NCI-H146 (cell line): ENCODE data around the gene LXN.
"Not testable (repeated sequence)": the region's sequence is repeated elsewhere in the genome, so short reads cannot be mapped to it uniquely, and the experiment has no call there.

Experiments used
- DNase-seq: peaks from one replicate; lab custom pipeline; 2025; lab: John Stamatoyannopoulos, UW

Gene LXN, protein sequence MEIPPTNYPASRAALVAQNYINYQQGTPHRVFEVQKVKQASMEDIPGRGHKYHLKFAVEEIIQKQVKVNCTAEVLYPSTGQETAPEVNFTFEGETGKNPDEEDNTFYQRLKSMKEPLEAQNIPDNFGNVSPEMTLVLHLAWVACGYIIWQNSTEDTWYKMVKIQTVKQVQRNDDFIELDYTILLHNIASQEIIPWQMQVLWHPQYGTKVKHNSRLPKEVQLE

DNA sequence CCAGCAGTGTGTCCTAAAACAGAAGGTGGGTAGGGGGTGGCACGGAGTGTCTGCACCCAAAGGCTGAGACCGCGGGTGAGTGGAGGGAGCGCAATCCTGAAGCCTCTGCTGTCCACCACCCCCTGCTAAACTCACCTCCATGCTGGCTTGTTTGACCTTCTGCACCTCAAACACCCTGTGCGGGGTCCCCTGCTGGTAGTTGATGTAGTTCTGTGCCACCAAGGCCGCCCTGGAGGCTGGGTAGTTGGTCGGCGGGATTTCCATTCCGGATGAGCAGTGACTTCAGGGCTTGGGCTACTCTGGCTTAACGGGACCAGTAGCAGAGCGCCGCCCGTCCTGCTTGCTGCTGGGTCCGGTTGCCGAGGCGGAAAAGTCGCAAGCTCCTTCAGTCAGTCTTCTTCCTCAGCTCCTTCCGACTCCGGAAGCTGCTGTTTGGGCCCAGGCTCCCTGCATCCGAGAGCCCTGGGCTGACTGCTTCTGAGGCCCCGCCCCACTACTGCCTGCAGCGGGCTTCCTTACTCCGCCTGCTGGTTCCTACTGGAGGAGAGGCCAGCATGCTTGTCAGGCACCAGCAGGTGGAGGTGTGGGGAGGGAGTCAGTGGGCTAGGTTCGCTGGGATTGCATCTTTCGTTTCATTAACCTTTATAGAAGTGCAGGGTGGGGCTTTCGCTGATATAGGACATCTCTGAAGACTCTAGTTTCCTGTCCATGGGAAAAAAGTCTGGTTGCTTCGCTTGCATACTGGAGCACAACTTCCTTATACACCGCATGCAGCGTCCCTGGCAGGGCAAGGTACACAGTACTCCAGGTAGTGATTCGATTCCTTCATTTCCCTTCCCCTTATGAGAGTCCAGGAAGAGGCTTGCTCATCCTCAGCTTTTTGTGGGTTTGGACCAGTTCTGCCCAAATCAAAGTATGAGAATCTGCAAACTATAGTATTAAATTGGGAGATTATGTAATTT is at the start of gene LXN:
TSS of gene LXN (minus strand) at position 434 of the 962 bp plus-strand sequence. CDS start at position 264, 170 bp downstream.
- peak; percentile 70 for DNase-seq

DNA sequence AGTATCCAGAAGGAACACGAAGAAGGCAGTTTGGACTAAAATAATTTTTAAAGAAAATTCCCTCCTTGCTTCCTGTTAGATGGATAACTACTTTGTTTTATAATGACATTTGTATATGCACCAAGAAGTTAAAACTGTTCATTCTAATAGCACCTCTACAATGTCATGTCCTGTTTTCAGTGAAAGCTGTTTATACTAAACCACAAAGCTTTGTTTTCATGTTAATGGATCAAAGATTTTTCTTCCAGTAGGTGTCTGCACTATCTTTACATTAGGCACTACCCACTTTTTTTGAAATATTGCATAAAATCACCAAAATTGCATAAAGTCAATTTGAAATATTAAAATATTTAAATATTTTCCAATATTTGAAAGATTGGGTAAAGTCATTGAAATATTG is 49.7 kb upstream of the LXN start:
- no peak for DNase-seq

DNA sequence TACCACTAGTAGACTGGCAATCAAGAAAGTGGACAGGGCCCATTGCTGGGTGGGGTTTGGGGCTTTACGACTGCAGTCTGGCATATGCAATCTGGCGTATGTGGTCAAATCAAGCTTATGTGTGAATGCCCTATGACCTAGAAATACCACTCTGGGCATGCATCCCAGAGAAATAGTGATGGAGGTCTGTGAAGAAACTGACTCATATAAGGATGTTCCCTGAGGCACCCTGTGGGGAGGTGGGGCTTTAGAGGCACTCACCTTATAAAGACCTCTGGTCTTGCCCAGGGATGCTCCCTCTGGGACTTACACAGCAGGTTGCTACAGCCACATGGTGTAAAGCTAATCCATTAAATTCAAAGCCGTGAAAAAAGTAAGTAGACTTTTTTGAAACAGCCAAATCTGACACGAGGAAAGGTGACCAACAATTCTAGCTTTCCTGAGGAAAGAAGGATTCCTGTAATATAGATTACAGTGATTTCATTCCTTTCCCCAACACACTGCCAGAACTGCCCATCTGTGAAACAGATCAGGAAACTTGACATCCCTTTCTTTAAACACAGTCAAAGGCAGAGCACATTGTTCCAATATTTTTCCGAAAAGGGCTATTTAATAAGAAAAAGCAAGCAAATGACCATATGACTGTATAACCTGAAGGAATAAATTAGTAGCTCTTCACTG is 46.2 kb upstream of the LXN start:
- DNase-seq: no peak

DNA sequence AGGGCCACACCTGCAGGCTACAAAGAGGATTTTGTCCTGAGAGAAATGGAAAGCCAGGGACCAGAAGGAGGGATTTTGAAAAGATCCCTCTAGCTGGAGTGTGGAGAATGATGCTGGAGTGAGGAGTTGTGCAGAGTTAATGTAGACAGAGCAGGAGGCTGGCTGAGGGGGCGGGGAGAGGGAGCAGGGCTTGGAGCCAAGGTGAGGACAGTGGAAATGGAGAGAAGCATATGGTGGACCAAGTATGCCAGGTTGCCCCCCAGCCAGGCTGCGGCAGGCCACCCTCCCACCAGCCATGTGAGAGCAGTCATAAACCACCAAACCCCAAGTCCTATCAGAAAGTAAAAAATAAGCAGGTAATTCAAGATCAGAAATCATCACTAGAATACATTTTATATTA is 45.1 kb upstream of the LXN start:
- DNase-seq: no peak

DNA sequence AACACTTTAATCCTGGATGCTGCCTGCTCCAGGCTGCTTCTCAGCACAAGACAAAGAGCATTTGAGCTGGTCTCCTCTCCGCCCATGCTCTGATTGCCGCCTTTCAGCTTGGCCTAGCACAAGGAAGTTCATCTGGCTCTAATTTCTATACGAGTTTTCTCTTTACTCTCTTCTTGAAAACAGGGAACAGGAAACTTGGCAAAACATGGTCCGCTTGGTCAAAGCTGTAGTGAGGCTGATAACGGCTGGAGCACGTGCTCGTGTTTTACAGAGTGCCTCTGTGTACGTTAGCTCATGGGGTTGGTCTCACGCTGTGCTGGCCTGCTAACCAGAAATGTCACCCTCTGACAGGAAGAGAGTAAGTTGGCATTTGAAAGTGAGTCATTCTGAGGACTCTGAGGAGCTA is 40.6 kb upstream of the LXN start:
- DNase-seq: no peak

DNA sequence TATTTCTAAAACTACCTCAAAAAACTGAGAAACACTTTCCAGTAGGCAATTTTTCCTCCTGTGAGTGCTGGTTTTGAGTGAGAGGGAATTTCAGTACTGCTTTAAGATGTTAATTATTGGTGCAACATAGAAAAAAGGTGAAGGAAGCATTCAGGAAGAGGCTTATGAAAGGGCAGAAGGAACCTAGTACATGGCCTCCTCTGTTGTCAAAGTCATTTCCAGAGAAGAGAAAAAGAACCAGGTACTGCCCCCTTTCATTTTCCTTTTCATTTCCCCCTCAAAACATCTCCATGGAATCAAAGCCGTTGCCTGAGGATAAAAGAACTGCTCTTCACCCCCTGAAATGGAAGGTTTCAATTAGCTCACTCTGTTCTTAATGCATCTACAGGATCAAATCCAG is 40.0 kb upstream of the LXN start:
- DNase-seq: no peak

DNA sequence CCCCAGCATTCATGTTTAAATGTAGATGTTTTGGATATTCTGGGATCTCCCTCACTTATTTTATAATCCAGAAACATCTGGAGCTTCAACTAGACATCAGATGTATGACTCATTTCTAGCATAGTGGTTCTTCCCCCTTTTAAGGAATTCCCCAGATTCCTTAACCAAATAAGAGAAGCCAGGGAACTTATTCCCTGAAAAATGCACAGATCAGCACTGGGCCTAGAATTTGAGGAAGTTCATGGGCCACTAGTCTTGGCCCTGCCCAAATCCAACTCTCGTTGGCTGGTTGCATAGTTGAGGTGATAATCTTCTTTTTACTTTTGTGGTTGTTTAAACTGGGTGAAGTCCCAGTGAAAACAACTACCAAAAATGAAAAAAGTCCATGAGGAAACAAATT is 39.4 kb upstream of the LXN start:
- DNase-seq: no peak

DNA sequence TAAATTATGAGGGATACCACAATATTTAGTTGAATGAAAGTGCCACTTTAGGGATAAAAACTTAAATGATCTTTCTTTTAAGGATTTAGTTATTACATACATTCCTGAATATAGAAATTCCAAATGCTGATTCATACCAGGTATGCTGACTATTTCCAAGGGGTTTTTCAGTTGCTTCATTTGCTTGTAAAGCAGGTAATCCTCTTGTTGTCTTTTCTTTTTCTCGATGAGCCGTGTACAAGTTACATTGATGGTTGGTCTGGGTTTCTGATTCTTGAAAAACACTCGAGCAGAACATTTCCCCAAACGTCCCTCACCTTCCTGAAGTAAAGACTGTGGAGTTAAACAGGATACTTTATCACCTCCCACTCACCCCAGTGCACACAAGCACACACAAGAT is 38.2 kb upstream of the LXN start:
- no peak for DNase-seq

DNA sequence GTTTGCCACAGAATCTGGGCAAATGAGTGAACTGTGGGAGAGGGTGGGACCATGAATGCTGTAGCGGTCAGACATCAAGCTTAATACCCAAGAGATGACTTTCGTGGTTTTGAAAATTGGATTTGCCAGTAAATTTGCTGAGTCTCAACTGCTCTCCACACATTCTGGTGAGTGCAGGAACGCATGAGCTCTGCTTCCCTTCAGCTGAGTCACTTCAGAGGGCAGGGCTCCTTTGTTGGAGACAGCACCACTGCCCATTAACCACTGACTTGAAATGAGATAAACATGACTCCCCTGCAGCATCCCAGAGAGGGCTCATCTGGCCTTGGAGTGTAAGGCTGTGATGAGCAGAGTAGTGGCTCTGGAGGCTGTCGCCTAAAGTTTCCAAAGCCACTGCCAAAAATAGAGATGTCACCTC is 37.2 kb upstream of the LXN start:
- no peak for DNase-seq

DNA sequence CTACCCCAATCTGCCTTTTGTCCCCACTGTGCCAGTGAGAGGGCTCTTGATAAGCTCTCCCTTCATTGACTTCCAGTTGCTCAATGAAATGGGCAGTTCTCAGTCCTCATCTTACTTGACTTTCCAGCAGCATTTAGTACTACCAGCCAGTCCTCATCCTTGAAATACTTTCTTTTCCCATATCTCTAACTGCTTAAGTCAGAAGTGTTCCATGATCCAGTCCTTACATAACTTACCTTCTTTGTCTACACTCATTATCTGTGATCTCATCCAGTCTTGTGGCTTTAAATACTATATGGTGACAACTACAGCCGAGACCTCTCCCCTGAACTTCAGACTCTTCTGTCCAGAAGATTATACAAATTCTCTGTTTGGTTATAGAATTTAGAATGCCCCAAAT is 31.1 kb upstream of the LXN start:
- DNase-seq: no peak

DNA sequence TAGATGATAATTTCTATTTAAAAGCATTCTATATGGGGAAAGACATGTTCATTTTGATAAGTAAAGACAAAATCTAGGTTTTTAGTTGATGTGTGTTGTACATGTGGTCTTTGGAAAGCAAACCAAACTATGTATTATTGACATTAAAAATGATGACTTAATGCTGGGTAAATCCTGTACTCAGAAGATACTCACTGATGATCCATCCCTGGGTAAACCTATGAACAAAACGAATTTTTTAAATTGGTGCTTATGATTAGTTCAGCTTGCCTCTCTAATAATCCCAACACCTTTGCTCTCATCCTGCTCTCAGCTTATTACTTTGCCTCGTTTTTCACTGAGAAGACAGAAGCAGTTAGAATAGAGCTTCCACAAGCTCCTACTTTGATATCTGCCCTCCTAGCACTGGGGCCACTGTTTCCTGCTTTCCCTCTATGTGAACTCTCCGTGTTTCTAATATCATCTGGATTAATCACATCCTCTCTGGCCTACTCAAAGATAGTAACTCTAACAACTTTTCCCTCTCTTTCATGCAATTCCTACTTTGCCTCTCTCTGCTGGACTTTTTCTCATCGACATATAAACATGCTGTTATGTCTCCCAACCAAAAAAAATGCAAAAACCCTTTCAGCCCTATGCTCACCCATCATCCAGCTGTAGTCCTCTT is 30.5 kb upstream of the LXN start:
- no peak for DNase-seq

DNA sequence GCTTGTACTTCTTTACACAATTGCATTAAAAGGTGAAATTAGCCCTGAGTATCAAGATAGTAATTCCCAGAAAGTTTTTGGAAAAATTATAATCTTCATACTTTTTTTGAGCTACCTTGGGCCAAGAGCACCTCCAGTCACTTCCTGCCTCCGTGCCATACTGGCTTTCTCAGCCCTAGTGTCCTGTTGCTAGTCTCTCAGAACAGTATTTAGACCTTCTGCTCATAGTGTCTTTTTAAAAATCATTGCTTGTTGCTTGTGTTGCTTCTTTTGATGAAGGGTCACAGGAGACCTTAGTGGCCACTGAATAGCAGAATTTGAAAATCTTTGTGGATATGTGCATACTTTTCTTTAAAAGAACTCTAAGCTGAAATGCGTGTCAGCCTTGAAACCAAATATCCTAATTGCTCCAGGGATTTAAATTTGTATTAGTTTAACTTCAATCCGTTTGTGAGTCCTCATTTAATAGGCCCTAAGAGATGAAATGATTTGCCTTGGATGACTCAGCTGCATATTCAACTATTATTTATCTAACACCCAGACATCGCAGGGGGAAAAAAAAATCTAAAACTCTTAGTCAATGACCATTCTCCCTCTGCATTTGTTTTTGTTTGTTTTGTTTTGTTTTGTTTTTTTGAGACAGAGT is 29.1 kb upstream of the LXN start:
- DNase-seq: no peak

DNA sequence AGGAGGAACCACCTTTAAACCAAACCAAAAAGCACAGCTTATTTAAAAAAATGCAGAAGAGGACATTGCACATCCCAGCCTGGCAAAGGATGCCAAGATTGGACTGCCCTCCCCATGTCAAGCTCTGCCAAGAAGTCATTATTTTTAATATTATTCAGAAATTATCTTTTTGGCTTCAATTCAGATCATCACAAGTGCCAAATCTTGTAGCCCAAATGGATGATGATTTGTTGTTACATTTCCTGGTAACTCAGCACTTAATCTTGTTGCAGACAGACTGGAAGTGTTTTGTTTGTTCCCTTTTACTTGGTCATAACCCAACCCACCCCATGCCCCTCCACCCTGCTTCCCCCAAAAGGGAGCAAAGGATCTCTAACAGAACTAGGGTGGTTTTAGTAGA is 28.1 kb upstream of the LXN start:
- no peak for DNase-seq

DNA sequence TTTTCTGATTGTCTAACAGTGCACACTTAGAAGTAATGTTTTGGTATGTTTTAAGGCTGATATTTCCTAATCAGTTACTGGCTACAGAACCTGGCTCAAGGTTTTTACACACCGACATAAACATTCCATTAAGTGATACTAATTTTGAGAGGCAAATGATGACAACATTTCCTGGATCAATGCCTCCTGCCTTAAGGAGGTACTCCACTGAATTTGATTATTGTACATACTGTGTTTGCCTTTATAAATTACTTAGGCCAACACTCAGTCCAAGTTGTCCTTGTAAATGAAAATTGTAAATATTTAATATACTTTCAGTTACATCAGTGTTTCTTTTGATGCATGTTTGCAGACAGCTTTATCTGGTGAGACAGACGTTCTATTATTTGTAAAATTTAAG is 24.2 kb upstream of the LXN start:
- no peak for DNase-seq

DNA sequence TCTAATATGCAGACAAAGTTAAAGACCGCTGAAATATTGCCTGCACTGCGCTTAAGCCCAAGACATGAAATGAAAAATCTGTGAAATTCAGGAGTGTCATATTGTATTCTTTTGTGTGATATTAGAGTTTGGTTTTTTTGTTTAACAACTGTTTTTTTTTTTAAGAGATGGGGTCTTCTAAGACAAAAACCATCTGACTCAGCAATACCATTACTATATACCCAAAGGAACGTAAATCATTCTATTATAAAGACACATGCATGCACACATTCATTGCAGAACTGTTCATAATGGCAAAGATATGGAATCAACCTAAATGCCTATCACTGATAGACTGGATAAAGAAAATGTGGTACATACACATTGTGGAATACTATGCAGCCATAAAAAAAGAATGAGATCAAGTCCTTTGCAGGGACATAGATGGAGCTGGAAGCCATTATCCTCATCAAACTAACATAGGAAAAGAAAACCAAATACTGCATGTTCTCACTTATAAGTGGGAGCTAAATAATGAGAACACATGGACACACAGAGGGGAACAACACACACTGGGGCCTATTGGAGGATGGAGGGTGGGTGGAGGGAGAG is 21.5 kb upstream of the LXN start:
- not testable (repeated sequence) for DNase-seq

DNA sequence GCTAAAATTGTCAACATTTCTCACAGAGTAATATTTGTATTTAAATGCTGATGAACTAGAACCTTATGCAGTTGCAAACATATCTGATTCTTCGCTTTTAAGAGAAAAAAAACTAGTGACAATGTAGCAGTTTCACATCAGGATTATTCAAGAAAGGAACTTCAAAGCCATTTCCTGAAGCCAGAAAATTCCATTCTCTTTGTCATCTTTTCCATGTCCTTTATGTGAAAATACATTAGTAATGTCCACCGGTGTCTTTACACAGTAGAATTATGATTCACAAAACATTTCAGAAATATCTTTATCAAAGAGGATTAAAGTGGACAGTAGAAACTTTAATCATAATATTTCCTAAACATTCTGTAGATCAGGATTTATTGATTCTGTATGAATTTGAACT is 12.7 kb upstream of the LXN start:
- no peak for DNase-seq

DNA sequence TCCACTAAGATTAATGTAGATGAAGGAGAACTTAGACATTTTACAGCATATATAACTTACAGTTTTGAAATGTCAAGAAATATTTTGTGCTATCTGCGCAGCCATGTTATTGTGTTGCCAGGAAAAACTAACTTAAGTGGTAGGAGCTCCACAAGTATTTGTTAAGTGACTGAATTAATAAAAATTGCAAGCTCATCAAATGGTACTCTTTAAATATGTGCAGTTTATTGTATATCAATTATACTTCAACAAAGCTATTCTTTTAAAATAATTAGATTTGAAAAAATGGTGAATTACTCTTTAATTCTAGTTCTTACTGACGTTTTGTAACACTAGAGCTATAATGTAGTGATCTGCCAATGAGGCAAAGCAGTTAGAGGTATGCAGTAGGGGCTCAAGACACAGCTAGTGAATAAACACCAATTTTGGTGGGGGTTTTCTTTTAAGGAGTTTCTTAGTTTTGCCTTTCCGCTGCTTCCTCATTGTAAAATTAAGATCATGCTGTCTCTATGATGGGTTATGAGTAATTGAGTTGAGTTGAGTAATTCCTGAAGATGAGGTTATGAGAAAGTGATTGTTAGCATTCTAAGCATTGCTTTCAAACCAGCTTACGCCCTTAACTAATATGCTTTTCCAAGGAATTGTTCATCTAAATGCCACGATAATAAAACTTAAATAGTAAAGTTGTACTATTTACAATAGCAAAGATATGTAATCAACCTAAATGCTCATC is 10.9 kb upstream of the LXN start:
- DNase-seq: no peak

DNA sequence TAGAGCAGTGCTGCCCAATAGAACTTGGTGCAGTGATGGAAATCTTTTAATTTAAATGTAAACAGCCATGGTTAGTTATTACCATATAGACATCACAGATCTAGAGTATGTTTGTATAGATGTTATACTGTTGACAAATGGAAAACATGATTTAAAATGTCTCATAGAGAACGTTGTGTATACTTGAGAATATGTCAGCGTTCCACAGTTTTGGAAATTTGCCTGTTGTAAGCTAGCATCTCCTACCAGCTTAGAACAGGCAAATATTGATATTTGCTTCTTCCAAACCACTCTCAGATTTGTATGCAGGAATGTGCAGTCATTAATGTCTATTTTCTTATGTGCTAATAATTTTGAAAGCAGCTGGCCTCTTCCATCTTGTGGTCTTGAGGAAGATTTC is 8.4 kb upstream of the LXN start:
- no peak for DNase-seq

DNA sequence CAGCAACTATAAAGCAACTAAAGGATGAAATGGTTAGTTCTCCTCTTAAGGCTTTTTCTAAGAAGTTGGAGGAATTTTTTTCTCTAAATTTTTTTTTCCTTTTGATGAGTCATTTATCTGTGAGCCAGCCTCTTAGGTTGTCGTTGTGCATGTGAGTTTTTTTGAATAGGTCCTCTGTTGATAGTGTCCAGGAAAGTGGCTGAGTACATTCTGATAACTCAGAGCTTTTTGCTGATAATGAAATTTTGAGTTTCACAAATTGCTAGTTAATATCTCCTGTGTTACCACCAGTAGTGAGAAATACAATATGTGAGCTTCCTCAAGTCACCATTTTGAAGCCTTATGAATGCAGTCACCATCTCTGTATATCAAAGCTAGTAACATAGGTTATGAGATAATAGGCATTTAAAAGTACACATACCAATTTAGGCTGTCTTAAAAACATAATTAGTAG is 7.1 kb upstream of the LXN start:
- no peak for DNase-seq

DNA sequence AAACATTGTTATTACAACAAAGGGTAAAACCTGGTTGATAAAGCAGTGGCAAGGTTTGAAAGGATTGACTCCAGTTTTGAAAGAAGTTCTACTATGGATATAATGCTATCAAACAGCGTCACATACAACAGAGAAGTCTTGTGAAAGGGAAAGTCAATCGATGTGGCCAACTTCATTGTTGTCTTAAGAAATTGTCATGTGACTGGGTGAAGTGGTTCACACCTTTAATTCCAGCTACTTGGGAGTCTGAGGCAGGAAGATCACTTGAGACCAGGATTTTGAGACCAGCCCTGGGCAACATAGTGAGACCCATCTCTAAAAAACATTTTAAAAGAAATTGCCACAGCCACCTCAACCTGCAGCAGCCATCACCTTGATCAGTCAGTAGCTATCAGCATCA is 6.2 kb upstream of the LXN start:
- DNase-seq: no peak

DNA sequence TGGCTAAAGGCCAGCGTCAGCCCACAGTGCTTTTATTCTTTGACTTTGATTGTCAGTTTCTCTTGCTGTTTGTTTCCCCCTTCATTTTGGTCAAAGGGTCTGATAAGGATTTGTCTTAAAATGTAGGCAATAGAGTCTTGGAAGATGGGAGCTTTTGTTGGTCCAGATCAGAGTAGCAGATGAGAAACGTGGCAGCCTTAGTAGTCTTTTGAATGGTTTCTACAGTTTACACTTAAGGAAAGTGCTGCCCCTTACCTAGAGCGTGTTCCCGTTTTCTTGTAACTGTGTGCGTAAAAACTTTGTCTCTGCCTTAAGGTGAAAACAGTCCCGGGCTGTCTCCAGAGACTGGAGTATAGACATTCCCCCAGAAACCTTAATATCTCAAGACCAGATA is 630 bp downstream of the LXN start:
- DNase-seq: no peak
